NCI-H1417 (cell line): ENCODE data around the gene NCBP3.
"Not testable (repeated sequence)": the region's sequence is repeated elsewhere in the genome, so short reads cannot be mapped to it uniquely, and the experiment has no call there.

Experiments
- DNase-seq, 3 experiments: peaks; one replicate each; lab custom pipeline; 2025; lab: John Stamatoyannopoulos, UW

The NCBP3 gene

DNA sequence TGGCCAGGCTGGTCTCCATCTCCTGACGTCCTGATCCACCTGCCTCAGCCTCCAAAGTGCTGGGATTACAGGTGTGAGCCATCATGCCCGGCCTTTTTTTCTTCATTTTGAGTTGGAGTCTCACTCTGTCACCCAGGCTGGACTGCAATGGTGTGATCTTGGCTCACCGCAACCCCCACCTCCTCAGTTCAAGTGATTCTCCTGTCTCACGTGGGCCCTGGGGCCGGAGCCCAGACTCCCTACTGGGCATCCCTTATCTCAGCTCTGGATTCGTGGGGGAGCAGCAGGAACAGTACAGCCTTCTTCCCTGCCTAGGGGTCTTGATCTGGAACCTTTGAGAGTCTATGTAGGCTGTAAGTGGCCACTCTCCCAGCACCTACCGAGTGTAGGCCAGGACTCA lies 52.8 kb downstream of the NCBP3 start:
- not testable (repeated sequence) for DNase-seq

DNA sequence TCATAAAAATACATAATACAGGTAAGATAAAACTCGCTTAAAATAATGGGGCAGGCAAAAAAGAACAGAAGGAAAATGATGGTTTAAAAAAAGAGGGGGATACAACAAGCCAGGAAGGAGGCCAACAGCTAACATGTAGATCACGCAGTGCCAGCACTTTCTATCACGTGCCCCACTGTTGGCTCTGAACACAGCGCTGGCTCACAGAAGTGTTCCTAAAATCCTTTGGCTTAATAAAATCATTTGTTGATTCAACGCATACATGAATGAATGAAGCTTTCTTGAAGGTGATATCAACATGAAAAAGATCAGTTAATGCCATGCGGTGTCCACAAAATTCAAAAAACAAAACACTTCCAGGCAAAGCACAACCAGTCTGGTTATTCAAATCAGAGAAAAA lies 53.6 kb downstream of the NCBP3 start:
- DNase-seq, result no peak

DNA sequence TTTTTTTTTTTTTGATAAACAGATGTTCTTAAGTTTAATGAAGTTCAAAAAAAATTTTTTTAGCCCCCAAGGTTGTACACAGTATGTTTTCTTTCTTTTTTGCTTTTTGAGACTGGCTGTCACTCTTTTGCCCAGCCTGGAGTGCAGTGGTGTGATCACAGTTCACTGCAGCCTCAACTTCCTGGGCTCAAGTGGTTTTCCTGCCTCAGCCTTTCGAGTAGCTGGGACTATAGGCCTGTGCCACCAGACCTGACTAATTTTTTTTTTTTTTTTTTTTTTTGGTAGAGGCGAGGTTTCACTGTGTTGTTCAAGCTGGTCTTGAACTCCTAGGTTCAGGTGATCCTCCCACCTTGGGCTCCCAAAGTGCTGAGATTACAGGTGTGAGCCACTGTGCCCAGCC lies 57.8 kb downstream of the NCBP3 start:
- DNase-seq, result peak in 1 of 3 experiments; percentile 2

DNA sequence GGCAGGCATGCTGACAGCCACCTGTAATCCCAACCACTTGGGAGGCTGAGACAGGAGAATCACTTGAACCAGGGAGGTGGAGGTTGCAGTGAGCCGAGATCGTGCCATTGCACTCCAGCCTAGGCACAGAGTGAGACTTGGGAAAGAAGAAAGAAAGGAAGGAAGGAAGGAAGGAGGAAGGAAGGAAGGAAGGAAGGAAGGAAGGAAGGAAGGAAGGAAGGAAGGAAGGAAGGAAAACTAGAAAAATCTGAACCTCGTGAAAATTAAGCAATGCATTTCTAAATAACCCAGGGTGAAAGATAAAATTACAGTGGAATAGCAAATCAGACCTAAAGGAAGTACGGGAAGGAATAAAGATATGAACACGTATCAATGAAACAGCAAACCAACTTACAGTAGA lies 60.7 kb downstream of the NCBP3 start:
- not testable (repeated sequence) for DNase-seq

DNA sequence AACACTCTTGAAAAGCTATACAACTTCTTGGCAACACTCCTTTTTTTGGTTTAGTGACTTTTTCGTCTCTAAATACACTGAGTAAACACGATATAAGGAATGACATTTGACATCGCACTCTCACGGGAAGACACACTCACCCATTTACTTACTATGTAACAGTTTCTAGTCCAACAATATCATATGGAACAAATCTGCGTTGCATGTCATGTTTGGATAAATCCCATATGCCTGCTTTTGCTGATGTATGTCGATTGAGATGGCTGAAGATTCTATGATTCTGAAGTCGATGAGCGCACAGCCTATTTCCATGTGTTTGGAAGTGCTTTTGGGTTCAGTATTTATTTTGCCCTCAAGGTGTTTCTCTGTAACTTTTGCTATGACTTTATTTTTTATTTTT lies 63.3 kb downstream of the NCBP3 start:
- no peak for DNase-seq

- DNase-seq, result no peak
Measured at GRCh38 chr17:3780986-3781385, 65.1 kb downstream of the NCBP3 start.

DNA sequence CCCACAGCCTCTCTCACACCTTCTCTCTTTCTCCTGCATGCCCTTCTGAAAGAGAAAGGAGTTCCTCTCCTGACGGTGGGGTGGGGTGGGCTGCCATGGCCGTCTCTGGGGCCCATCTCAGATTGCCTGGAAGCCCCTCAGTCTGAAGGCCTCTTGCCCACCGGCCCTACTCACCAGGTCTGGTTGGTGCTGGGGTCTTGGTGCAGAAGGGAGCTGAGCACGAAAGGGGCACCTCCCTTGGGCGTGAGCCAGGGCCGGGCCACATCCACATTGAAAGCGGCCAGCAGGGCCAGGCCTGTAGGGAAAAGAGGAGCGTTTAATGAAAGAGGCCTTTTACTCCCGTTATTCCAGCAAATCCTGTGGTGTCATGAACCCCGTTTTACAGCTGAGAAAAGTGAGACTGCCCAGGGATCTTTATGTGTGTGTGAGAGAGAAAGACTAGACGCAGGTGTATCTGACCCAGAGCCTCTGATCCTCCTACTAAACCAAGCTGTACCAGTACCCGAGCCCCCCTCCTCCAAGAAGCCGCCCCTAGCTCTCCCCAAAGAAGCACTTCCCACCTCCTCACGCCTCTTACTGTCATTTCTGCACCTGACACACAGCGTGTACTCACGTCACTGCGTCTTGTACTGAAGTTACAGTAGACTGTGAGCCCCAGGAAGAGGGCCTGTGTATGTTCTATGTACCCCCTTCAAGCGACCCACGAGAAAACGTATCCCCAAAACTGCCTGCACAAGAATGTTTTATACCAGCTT lies 68.5 kb downstream of the NCBP3 start:
- no peak for DNase-seq

DNA sequence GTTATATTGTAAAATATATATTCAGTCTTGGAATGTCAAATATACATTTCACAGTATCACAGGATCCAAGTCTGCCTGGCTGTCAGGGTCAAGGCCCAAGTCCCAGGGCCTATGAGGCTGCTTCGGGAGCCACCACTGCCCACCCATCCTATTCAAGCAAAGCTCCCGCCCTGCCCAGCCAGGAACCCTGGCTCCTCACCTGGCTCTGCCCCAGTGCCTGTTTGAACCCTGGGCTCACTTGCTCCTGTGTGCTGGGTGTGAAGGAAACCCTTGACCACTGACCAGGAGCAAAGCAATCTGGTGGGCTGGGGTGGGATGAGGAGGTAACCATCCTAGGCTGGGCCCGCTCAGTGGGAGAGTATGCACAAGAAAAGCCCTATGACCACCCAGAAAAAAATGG lies 72.1 kb downstream of the NCBP3 start:
- DNase-seq, result no peak

DNA sequence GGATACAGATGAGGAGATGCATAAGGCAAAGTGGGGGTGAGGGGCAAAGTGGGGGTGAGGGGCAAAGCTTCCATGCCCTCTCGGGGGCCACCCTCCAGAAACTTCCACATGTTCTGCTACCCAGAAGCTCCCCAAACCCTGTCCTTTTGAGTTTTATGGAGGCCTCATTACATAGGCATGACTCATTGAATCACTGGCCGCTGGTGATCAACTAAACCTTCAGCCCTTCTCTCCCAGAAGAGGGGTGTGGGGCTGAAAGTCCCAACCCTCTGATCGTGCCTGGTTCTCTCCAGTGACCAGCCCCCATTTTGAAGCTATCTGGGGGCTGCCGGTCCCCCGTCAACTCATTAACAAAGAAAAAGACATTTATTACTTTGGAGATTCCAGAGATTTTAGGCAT lies 72.5 kb downstream of the NCBP3 start:
- DNase-seq, result no peak

DNA sequence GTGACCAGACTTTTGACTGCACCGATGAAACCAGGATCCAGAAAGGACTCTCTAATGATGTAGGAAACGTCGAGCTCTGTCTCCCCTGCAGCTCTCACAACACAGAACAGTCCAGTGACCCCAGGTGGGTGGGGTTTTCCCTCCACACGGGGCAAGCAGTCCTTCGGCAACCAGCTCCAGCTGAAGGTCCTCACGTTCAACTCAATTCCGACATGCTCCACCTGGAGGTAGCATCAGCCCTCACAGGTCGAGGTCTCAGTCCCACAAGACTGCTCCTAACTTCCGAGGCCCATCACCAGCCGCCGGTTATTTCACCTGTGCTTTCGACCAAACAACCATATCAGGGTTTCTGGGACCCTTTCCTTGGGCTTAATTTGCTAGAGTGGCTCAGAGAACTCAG lies 73.3 kb downstream of the NCBP3 start:
- no peak for DNase-seq

DNA sequence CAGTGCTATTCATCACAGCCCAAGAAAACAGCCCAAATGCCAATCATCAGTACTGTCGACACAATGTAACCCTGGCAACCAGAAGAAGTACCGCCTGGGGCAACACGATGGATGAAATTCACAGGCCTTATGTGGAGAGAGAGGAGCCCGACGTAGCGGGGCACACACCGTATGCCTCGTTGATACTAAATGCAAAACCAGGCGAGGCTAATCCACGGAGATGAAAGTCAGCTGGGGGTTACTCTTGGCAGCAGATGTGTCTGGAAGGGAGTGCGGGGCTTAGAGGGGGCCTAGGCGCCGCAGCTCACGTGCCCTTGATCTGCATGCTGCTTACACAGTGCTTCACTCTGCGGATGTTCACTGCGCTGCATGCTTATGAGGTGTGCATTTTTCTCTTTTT lies 74.9 kb downstream of the NCBP3 start:
- peak in 2 of 3 experiments; percentile 5 to 43 for DNase-seq

DNA sequence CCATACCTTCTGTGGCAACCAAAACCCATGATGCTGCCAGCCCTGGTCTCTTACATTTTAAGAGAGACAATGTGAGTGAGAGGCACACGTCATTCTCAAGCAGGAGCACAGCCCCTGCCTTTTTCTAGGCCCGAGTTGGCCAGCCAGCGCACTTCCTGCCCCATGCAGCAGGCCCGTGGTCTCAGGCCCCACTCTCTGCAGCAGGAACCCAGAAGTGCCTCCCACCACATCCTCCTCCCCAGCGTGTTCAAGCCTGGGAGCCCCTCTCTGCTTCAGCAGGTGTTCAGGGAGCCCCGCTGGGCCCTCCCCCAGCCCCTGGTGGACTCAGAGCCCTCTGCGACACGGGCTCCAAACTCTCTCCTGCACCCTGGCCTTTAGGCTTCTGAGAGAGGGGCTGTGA lies 75.6 kb downstream of the NCBP3 start:
- no peak for DNase-seq

DNA sequence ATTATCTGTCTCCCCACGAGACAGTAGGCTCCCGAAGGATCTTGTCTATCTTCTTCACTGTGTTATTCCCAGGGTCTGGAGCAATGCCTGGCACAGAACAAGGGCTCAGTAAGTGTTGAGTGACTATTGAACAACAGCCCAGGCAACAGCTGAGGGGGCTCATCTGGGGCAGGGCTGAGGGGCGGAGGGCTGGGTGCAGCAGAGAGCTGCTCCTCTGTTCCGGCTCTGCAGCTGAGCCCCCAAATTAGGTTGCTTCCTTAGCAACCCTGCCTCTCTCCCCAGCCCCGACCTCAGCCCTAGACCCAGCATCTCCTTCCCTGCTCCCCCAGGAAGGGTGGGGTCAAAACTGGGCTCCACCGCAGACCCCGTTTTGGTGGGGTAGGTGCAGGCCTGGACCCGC lies 77.3 kb downstream of the NCBP3 start:
- DNase-seq, result no peak

GRCh38 chr17:3768341-3768740 lies 77.7 kb downstream of the NCBP3 start:
- DNase-seq, result no peak

DNA sequence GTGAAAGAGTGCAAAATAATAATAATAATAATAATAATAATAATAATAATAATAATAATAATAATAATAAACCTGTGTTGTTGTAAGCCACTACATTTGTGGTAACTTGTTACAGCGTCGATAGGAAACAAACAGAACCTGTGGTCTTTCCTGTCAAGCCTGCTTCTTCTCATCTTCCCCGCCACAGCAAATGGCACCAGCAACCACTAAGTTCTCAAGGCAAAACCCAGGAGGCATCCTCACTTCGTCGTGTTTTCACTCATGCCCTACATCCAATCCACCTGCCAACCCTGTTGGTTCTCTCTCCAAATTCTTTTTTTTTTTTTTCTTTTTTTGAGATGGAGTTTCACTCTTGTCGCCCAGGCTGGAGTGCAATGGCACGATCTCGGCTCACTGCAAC lies 79.3 kb downstream of the NCBP3 start:
- no peak for DNase-seq

- DNase-seq, result no peak
Measured at GRCh38 chr17:3765981-3766380, 80.1 kb downstream of the NCBP3 start.

DNA sequence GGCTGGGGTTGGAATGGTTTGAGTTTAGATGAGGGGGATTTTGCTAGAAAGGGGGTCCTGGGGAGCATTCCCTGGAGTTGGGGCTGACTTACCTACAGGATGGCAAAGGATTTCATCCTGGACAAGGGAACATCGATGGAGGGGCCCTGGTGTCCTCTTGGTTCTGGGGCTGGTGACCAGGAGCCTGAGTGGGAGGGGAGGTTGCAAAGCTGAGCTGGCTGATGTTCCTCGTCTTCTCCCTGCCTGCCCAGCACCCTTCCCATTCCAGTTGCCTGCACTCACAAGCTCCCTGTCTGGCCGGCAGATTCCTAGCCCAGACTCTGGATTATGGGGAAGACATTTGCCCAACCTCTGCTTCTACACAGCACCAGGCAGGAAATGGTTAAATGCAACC lies 82.3 kb downstream of the NCBP3 start:
- DNase-seq, result no peak

GRCh38 chr17:3762922-3763776 lies 82.9 kb downstream of the NCBP3 start:
- DNase-seq, result no peak

GRCh38 chr17:3761918-3762380 lies 84.1 kb downstream of the NCBP3 start:
- DNase-seq, result no peak

- no peak for DNase-seq
Measured at GRCh38 chr17:3761036-3761917, 84.8 kb downstream of the NCBP3 start.

- no peak for DNase-seq
Measured at GRCh38 chr17:3759597-3760216, 86.3 kb downstream of the NCBP3 start.
